Sigmoid colon (tissue), 3 donors: ENCODE data around the gene SLC24A4.

Source experiments
- POLR2A ChIP-seq, 2 donors: fragments of 450-650 bp; IDR thresholded peaks; one replicate each; pipeline ENCODE4 v1.6.1; 2016; ENCODE audit warnings: antibody characterized with exemption in 2 of 2, mild to moderate bottlenecking in 2 of 2, moderate library complexity in 2 of 2
- TF ChIP-seq, protein P1 (sequence below), 4 experiments: fragments of 450-650 bp in 3 of 4; fragments of 200-600 bp in 1 of 4; IDR thresholded peaks; one replicate each; pipeline ENCODE4 v1.5.1; 2016 to 2019; ENCODE audit warnings: antibody characterized with exemption in 4 of 4, mild to moderate bottlenecking in 3 of 4, moderate library complexity in 2 of 4

DNA sequence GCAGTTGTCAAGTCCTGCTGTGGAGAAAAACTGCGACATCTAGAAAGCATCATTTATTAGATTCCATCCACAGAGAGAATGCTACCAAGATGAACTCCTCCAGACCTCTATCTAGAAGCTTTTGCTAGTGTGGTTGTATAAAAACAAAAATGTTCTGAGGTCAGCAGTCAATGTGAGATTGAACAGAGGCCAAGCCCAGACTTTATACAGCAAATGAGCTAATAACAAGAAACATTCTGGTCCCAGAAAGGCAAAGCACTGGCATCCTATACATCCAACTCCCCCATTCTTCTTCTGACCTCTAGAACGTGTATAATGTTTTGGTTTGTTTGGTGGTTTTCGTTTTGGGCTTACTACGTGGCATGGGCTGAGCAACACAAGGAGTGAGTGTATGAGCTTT, 163.9 kb downstream of the SLC24A4 start:
- no peak for TF ChIP-seq POLR2A (IDR thresholded peaks at IDR 0.05)
- TF ChIP-seq, protein P1, sequence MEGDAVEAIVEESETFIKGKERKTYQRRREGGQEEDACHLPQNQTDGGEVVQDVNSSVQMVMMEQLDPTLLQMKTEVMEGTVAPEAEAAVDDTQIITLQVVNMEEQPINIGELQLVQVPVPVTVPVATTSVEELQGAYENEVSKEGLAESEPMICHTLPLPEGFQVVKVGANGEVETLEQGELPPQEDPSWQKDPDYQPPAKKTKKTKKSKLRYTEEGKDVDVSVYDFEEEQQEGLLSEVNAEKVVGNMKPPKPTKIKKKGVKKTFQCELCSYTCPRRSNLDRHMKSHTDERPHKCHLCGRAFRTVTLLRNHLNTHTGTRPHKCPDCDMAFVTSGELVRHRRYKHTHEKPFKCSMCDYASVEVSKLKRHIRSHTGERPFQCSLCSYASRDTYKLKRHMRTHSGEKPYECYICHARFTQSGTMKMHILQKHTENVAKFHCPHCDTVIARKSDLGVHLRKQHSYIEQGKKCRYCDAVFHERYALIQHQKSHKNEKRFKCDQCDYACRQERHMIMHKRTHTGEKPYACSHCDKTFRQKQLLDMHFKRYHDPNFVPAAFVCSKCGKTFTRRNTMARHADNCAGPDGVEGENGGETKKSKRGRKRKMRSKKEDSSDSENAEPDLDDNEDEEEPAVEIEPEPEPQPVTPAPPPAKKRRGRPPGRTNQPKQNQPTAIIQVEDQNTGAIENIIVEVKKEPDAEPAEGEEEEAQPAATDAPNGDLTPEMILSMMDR (IDR thresholded peaks at IDR 0.05): no peak
